OCI-M2 (cell line): ENCODE measurements around the gene SLC38A8.

Source experiments
- DNase-seq: peaks from one replicate; lab custom pipeline; 2025; ENCODE audit not compliant: unreplicated experiment; lab: John Stamatoyannopoulos, UW

The SLC38A8 gene

DNA sequence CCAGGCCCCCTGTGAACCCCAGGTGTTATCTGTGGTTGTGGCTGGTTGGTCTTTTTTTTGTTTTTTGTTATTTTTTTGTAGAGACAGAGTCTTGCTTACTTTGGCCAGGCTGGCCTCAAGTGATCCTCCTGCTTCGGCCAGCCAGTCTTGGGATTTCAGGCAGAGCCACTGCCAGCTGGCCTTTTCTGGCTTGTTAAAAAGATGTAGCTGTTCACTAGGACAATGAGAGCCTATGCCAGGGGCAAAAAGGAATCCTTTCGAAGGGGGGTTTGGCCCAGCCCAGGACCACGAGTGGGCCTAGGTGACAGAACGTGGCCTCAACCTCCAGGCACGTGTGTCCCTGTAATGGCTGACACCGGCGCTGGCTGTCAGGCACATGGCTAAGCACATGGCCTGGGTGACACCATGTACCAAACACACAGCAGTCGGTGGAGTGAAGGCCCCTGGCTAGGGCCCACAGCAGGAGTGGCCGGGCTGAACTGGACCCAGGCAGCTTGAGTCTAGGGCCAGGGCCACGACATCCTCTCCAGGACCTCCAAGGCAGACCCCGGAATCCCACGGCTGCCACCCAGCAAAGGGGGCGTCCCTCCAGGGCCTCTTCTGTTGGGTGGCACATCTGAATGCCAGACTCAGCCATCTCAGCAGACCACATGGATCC, 6.9 kb upstream of the SLC38A8 start:
- DNase-seq: no peak

GRCh38 chr16:84048871-84049270, 6.3 kb upstream of the SLC38A8 start:
- no peak for DNase-seq

DNA sequence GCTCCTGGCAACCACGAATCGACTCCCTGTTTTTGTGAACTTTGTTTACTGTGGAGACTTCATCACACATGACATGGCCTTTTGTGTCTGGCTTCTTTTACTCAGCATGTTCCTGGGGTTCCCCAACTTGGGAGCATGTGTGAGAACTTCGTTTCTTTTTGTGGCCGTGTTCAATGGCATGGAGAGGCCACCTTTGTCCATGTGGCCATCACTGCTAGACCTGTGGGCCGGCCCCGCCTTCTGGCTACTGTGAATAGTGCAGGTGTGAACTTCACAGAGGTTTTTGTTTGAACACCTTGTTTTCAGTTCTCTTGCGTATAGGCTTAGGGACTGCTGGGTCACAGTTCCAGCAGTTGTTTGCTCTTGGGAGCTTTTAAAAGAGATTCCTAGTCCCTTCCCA, 5.7 kb upstream of the SLC38A8 start:
- DNase-seq: no peak

GRCh38 chr16:84047626-84048025, 5.0 kb upstream of the SLC38A8 start:
- no peak for DNase-seq

GRCh38 chr16:84047206-84047605, 4.6 kb upstream of the SLC38A8 start:
- DNase-seq: no peak

GRCh38 chr16:84045818-84046470, 3.3 kb upstream of the SLC38A8 start:
- DNase-seq: no peak

GRCh38 chr16:84045001-84045817, 2.6 kb upstream of the SLC38A8 start:
- no peak for DNase-seq

DNA sequence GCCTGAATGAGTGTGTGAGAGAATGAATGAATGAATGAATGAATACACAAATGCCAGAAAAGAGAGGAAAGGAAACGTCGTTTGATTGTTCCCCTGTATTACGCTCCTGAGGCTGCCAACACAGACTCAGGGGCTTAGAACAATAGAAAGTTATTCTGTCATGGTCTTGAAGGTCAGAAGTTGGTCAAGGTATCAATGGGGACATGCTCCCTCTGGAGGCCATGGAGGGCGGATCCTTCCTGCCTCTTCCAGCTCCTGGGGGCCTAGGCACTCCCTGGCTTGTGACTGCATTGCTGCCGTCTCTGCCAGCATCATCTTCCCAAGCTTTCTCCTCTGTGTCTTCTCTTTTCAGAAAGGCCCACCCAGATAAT, 1.5 kb upstream of the SLC38A8 start:
- DNase-seq: no peak

GRCh38 chr16:84043486-84044117, 1.0 kb upstream of the SLC38A8 start:
- no peak for DNase-seq

DNA sequence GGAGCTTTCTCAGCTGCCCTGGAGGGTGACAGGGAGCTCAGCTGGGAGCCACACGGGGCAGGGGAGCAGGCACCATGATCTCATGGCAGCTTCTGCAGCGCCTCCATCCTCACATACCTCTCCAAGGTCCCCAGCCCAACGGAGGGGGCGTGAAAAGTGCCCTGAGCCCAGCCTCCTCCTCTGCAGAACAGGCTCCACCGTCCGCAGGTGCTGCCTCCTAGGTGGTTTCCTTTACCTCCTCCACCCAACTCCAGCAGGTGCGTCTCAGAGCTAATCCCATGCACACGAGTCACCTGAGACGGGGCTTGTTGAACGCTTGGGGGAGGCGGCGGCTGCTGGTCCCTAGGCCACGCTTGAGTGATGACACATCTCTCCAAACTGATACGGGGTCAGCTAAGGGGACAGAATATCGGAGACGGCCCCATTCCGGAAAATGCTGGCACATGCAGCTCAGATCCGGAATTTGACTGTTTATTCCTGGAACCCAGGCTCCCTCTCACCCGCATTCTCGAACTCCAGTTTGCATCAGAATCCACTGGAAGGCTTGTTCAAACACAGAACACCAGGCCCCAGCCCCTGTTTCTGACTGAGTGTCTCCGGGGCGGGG, 387 bp upstream of the SLC38A8 start:
- DNase-seq: no peak

- DNase-seq: no peak
Observed at GRCh38 chr16:84041881-84042280, 714 bp downstream of the SLC38A8 start.

DNA sequence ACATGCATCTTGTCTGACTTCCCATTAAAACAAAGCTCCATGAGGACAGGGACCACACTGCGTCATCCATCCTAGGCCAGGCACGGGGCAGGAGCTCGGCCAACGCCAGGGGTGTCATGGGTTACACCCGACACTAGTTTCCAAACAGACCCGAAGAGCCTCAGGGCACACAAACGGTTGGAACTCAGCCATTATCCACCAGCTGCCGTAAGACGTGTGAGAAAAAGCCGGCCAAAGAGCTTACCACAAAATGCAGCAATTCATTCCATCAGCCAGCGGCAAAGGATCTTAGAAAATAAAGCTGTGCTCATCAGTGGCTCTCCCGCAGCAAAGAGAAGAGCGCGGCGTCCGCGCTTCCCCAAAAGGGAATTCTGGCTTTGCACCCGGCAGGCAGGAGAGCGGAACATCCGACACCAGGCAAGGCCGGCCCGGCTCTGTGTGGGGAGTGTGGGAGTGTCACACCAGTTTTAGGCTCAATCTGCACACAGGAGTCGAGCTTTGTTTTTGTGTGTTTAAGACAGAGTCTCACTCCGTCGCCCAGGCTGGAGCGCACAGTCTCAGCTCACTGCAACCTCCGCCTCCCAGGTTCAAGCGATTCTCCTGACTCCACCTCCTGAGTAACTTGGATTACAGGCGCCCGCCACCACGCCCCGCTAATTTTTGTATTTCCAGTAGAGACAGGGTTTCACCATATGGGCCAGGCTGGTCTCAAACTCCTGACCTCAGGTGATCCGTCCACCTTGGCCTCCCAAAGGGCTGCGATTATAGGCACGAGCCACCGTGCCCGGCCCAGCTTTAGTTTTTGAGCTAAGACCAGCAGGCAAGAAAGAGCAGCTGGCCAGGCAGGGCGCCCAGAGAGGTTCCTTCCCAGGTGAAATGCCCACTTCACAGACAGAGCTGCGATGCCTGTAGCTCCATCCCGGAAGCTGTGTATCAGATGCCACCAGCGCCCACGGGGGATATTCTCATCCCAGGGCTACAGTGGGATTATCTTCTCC, 1.5 kb downstream of the SLC38A8 start:
- no peak for DNase-seq

DNA sequence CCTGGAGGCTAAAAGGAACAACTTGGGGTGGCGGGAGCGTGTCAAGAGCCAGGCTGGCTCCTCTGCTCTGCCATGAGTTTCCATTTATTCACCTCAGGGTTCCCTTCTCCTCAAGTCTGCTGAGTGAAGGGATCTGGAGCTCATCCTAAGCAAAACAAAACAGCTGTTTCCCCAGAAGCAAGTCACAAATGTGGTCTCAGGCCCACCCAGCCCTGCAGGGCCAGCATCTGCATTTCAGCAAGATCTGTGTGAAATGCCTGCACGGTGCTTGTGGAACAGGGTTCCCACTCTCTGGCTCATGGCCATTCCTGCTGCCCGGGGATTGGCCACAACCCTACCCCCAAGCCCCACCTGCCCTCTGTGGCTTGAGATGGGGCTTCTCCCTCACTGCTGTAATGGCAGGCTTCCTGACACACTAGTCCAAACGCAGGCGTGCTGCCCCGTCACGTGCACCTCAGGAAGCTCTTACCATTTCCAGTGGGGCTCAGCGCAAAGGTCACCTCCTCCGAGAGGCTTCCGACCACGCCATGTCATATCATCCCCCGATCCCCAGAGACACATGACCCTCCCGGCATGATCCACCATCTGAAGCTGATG, 2.3 kb downstream of the SLC38A8 start:
- no peak for DNase-seq

DNA sequence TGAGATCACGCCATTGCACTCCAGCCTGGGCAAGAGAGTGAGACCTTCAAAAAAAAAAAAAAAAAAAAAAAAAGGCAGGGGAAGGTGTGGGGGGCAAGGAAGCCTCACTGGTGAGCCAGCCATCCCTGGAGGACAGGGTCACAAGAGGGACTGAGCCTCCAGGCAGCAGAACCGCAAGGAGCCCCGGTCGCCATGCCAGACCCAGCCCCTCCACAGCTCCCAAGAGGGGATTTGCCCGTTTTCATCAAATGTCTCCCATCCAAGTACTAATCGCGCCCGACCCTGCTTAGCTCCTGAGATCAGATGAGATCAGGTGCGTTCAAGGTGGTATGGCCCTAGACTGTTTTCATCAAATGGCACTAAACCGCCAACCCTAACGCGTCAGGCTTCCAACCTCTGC, 2.9 kb downstream of the SLC38A8 start:
- DNase-seq: no peak

DNA sequence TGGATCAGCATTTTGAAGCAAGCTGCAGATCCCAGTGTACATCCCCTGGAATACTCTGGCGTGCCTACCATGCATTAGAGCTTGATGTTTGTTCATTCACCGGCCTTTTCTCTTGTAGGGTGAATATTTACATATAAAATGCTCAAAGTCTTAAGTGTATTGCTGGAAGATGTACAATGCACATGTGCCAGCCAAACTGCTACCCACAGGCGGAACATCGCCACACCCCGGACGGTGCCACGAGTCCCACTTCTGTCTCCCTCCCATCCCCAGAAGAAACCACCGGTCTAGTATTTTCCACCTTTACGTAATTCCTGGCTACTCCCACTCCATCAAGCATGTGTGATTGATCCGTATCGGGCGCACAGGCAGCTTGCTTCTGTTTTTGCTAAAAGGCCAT, 4.1 kb downstream of the SLC38A8 start:
- DNase-seq: no peak

- DNase-seq: no peak
Observed at GRCh38 chr16:84036982-84037425, 5.6 kb downstream of the SLC38A8 start.

GRCh38 chr16:84036131-84036530, 6.5 kb downstream of the SLC38A8 start:
- no peak for DNase-seq

DNA sequence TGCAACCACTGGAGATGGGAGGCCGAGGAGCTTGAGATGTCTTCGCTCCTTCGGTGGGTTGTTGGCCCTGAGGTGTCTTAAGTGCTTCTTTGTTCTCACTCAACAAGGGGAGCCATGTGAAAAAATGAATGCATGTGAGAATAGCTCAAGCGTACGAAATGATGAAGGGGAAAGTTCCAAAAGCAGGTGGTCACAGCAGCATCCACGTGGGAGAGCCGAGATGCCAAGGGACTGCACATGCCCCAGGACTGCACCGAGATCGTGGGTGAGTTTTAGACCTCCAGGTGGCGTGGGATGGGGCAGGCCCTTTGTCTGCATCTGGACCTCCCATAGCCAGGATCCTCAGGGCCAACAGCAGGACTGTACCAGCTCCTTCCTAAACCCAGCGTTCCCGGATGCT, 8.1 kb downstream of the SLC38A8 start:
- DNase-seq: no peak
